Endodermal cell (in vitro differentiated cells): ENCODE results near the gene IGLL5. TPM values are rescaled to one million over a fixed set of nuclear protein-coding genes. Genes with fewer than 3 reads are reported as not detected.

ENCODE experiments used
- DNase-seq: peaks from one replicate; pipeline ENCODE4 v3.0.0-alpha.2; 2017
- H3K27ac ChIP-seq: 2 replicates; pipeline ENCODE4 v1.5.1; 2013; ENCODE audit warnings: mild to moderate bottlenecking, low read depth, low read length, moderate library complexity
- H3K27me3 ChIP-seq: 2 replicates; pipeline ENCODE4 v1.6.1; 2013; ENCODE audit warnings: mild to moderate bottlenecking, low read length, moderate library complexity; ENCODE audit not compliant: insufficient read depth, control insufficient read depth, poor library complexity, severe bottlenecking
- H3K36me3 ChIP-seq: 2 replicates; pipeline ENCODE4 v1.7.0; 2013; ENCODE audit warnings: mild to moderate bottlenecking, low read length, moderate library complexity; ENCODE audit not compliant: control insufficient read depth, insufficient read depth
- H3K4me1 ChIP-seq: one replicate; pipeline ENCODE4 v1.7.0; 2013; ENCODE audit warnings: low read length; ENCODE audit not compliant: control insufficient read depth, insufficient read depth
- H3K4me3 ChIP-seq: 2 replicates; pipeline ENCODE4 v1.5.1; 2013; ENCODE audit warnings: mild to moderate bottlenecking, low read length, moderate library complexity
- H3K9ac ChIP-seq: 2 replicates; pipeline ENCODE4 v1.6.1; 2013; ENCODE audit warnings: mild to moderate bottlenecking, low read length, moderate library complexity; ENCODE audit not compliant: poor library complexity, severe bottlenecking; ENCODE audit errors: extremely low read depth
- H3K9me3 ChIP-seq: 2 replicates; pipeline ENCODE4 v1.6.1; 2013; ENCODE audit warnings: mild to moderate bottlenecking, low read length, moderate library complexity; ENCODE audit not compliant: control insufficient read depth
- H3K27ac Mint-ChIP-seq: 2 replicates; pipeline ENCODE4 v1.8.0; 2020; ENCODE audit warnings: mixed read lengths
- H3K27me3 Mint-ChIP-seq: 2 replicates; pipeline ENCODE4 v1.8.0; 2021; ENCODE audit warnings: mild to moderate bottlenecking, mixed read lengths; ENCODE audit not compliant: insufficient read depth
- H3K36me3 Mint-ChIP-seq: 2 replicates; pipeline ENCODE4 v1.8.0; 2020; ENCODE audit warnings: low read depth, mixed read lengths
- H3K4me1 Mint-ChIP-seq: 2 replicates; pipeline ENCODE4 v1.8.0; 2020; ENCODE audit warnings: mixed read lengths
- H3K4me3 Mint-ChIP-seq: 2 replicates; pipeline ENCODE4 v1.8.0; 2020; ENCODE audit warnings: mild to moderate bottlenecking, moderate library complexity, mixed read lengths
- H3K9me3 Mint-ChIP-seq: 2 replicates; pipeline ENCODE4 v1.8.0; 2020; ENCODE audit warnings: mild to moderate bottlenecking, mixed read lengths
- CTCF ChIP-seq: fragments of 200-600 bp; sonication (generic); conservative IDR thresholded peaks from 2 replicates; pipeline ENCODE4 v1.5.0; 2021; ENCODE audit warnings: antibody characterized with exemption, mild to moderate bottlenecking
- WGBS, 2 experiments: methylation state at CpG; one replicate each; pipeline versions ENCODE4 v1.1.5 to v1.1.7; 2013; ENCODE audit warnings: missing lambda C conversion rate in 2 of 2, mixed read lengths in 1 of 2; ENCODE audit not compliant: insufficient coverage in 1 of 2, insufficient read length in 1 of 2; 5-methylcytosine and 5-hydroxymethylcytosine counted together
- total RNA-seq, 2 donors: library from RNA; stranded (reverse); fragmentation: NEBNext Ultra II Directional in 1 of 2; extraction: Animal tissue kit (Norgen Biotek cat#: 25700) in 1 of 2; gene quantifications; 2 replicates in 1 of 2; 3 replicates in 1 of 2; pipeline ENCODE4 v1.2.1, GENCODE V29; 2021

IGLL5 gene
- total RNA-seq, 2 donors from 2014 or later = not detected

- Histone ChIP-seq H3K4me1 (no peaks in the 10 kb centered on the region), H3K9ac (no peak overlapping the region), H3K4me3 (no peak overlapping the region), H3K9me3 (no peaks in the 10 kb centered on the region), H3K36me3 (no peaks in the 10 kb centered on the region), H3K27me3 (peaks cover 29% of the 10 kb centered on the region), H3K27ac (no peak overlapping the region)
- 78 to 87% methylated on average over 9 to 11 of the region's 11 CpGs for WGBS, 2 experiments
- Mint-ChIP-seq H3K4me1 (no peaks in the 10 kb centered on the region), H3K36me3 (no peaks in the 10 kb centered on the region), H3K27ac (no peak overlapping the region), H3K27me3 (peaks cover 37% of the 10 kb centered on the region), H3K4me3 (no peak overlapping the region), H3K9me3 (no peaks in the 10 kb centered on the region)
- no peak for TF ChIP-seq CTCF
- peak; percentile 28 for DNase-seq
Measured at GRCh38 chr22:22883090-22883727, 4.4 kb upstream of the IGLL5 start.

GRCh38 chr22:22884010-22884887 is 3.4 kb upstream of the IGLL5 start:
- no peak overlapping the region for H3K27ac Mint-ChIP-seq
- H3K4me1 Mint-ChIP-seq = no peaks in the 10 kb centered on the region
- no peaks in the 10 kb centered on the region for H3K36me3 Mint-ChIP-seq
- no peaks in the 10 kb centered on the region for H3K36me3 ChIP-seq
- peak; percentile 94 for TF ChIP-seq CTCF
- H3K9me3 Mint-ChIP-seq = no peaks in the 10 kb centered on the region
- H3K9ac ChIP-seq = no peak overlapping the region
- peaks cover 29% of the 10 kb centered on the region for H3K27me3 ChIP-seq
- WGBS, 2 experiments = 14 to 17% methylated on average over 1 to 3 of the region's 3 CpGs
- no peaks in the 10 kb centered on the region for H3K9me3 ChIP-seq
- no peak overlapping the region for H3K27ac ChIP-seq
- H3K4me3 Mint-ChIP-seq = no peak overlapping the region
- H3K27me3 Mint-ChIP-seq = peaks cover 37% of the 10 kb centered on the region
- DNase-seq = peak; percentile 94
- H3K4me1 ChIP-seq = no peaks in the 10 kb centered on the region
- H3K4me3 ChIP-seq = no peak overlapping the region

DNA sequence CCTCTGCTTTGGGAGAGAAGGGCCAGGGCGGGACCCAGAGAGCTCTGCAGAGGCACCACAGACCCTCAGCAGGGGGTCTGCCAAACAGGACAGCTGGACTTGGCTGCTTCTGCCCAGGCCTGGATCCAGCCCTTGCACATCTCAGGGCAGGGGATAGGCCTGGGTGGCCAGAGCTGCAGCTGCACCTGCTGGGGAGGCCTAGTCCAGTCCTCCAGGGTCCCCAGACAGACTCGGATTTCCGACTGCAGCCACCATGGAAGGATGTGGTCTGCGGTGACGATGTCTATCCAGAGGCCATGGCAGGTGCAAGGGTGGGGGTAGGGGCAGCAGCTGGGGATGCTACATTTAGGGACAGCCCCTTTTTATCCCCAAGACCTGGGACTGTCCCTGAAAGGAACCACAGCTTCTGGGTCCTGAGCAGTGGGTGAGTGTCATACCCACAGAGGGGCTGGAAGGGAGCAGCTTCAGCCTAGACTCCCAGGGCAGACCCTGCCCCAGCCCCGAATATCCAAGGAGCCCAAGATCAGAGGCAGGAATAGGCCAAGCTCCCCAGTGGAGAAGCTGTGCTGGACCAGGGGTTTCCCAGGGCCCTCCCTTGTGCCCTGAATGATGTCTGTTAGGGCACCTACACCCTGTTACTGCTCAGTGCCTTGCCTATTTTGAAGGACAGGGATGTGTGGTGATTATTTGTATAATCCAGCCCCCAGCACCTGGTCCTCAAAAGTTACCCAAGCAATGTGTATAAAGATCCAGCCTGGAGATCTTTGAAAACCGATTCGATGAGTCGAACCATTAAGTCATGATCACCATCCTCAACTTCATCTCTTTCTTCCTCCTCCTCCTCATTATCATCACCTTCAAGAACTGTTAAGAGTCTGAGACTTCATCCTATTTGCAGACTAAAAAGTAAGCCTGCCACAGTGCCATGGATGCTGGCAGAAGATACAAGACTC is 2.5 kb upstream of the IGLL5 start:
- WGBS, 2 experiments = 84 to 92% methylated on average over 8 to 9 of the region's 9 CpGs

More for the DNA sequence above, 2.5 kb upstream of the IGLL5 start:
- H3K4me3 ChIP-seq = no peak overlapping the region
- H3K36me3 ChIP-seq = no peaks in the 10 kb centered on the region
- H3K9me3 Mint-ChIP-seq = no peaks in the 10 kb centered on the region
- TF ChIP-seq CTCF = no peak
- H3K27ac ChIP-seq = no peak overlapping the region
- no peak overlapping the region for H3K27ac Mint-ChIP-seq
- H3K27me3 Mint-ChIP-seq = peaks cover 40% of the 10 kb centered on the region
- H3K27me3 ChIP-seq = peaks cover 25% of the 10 kb centered on the region
- no peak overlapping the region for H3K9ac ChIP-seq
- H3K9me3 ChIP-seq = no peaks in the 10 kb centered on the region
- no peaks in the 10 kb centered on the region for H3K36me3 Mint-ChIP-seq
- peak; percentile 35 for DNase-seq
- no peak overlapping the region for H3K4me3 Mint-ChIP-seq
- H3K4me1 ChIP-seq = no peaks in the 10 kb centered on the region
- no peaks in the 10 kb centered on the region for H3K4me1 Mint-ChIP-seq
